IPS-18a (cell line): ENCODE measurements around the gene TCF7L2.

Source experiments
- H3K27ac ChIP-seq: one replicate; pipeline ENCODE4 v1.5.1; 2013; ENCODE audit warnings: low read length
- H3K27me3 ChIP-seq: one replicate; pipeline ENCODE4 v1.6.1; 2013; ENCODE audit warnings: mild to moderate bottlenecking, low read length; ENCODE audit not compliant: control insufficient read depth, insufficient read depth
- H3K36me3 ChIP-seq: one replicate; pipeline ENCODE4 v1.6.1; 2013; ENCODE audit warnings: low read depth, low read length; ENCODE audit not compliant: control insufficient read depth
- H3K4me1 ChIP-seq: one replicate; pipeline ENCODE4 v1.6.1; 2013; ENCODE audit warnings: low read depth, low read length; ENCODE audit not compliant: control insufficient read depth
- H3K4me3 ChIP-seq: one replicate; pipeline ENCODE4 v1.5.1; 2013; ENCODE audit warnings: low read length
- H3K9ac ChIP-seq: one replicate; pipeline ENCODE4 v1.6.1; 2013; ENCODE audit warnings: mild to moderate bottlenecking, low read length, moderate library complexity
- H3K9me3 ChIP-seq: one replicate; pipeline ENCODE4 v1.6.1; 2013; ENCODE audit warnings: low read depth, low read length; ENCODE audit not compliant: control insufficient read depth

Gene TCF7L2

DNA sequence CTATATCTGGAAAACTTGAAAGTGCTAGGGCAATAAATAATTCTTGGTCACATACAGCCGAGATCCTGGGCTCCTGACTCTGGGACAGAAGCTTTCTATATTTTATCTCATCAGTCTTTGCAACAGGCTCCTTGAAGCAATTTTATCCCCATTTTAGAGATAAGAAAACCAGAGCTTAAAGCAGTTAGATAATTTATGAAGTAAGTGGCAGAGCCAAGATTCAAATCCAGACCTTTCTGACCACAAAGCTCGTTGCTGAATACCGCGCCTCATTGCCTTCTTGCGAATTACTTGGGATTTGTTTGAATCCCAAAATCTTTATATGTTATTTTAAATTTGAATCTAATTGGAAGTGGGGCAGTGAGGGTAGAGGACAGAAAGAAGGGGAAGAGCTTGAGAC lies 106.0 kb downstream of the TCF7L2 start:
- H3K27me3 ChIP-seq: no peaks in the 10 kb centered on the region
- H3K4me1 ChIP-seq: peaks cover 82% of the 10 kb centered on the region
- no peaks in the 10 kb centered on the region for H3K9me3 ChIP-seq
- H3K36me3 ChIP-seq: no peaks in the 10 kb centered on the region
- H3K27ac ChIP-seq: no peak overlapping the region
- no peak overlapping the region for H3K4me3 ChIP-seq
- no peak overlapping the region for H3K9ac ChIP-seq

DNA sequence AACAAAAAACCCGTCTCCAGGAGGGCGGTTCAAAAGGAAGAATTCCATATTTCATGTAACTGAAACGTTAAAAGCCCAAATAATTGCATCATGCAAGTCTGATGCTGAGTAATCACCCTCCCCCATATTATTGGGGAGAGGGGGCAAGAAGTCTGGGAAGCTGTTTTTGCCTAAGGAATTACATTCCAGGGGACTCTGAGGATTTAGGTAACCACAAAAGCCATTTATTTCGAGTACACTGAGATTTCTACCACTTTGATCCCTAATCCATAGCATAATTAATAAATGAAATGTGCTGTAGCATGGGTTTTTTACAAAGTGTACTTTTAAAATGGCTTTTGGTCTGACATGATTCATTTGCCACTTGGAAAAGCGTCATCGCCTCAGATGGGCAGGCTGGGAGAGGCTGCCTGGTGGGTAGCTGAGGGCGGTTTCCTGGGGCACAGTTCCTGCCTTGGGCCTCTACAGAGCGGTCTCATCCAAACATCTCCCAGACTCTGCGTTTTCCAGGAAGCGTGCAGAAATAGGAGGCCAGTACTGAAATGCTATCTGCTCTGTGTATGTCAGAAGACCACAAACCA lies 106.5 kb downstream of the TCF7L2 start:
- Histone ChIP-seq H3K4me3 (no peak overlapping the region), H3K27ac (no peak overlapping the region), H3K4me1 (peaks cover 85% of the 10 kb centered on the region), H3K36me3 (peaks cover under 1% of the 10 kb centered on the region), H3K9me3 (no peaks in the 10 kb centered on the region), H3K9ac (no peak overlapping the region), H3K27me3 (no peaks in the 10 kb centered on the region)

DNA sequence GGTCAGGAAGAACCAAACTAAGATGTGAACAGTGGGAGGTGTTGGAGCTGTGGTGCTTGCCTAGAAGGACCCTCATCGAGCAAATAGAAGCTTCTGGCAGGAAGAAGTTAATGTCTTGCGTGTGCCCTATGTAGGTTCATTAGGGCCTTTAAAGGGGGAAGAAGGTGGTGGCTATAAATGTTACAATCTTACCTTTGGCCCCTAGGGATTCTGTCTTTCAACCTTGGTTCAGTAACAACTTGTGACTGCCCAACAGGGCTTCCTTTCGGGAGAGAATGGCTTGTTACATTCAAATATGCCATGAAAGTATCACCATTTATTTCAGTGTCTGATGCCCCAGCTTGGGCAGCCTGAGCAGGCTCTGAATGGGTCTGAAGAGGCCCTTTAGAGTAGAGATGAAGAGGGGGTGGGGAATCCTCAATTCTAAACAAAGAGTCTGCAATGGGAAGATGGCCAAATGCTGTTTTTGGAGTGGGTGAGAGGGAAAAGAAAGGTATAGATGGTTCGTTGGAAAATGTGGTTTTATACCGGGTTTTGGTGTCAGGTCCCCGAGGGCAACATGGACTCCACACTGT lies 108.0 kb downstream of the TCF7L2 start:
- Histone ChIP-seq H3K4me1 (peaks cover 85% of the 10 kb centered on the region), H3K27me3 (no peaks in the 10 kb centered on the region), H3K36me3 (peaks cover 4% of the 10 kb centered on the region), H3K4me3 (peak overlapping the region; percentile 26), H3K9me3 (no peaks in the 10 kb centered on the region), H3K9ac (peak overlapping the region; percentile 38), H3K27ac (peak overlapping the region; percentile 47)

DNA sequence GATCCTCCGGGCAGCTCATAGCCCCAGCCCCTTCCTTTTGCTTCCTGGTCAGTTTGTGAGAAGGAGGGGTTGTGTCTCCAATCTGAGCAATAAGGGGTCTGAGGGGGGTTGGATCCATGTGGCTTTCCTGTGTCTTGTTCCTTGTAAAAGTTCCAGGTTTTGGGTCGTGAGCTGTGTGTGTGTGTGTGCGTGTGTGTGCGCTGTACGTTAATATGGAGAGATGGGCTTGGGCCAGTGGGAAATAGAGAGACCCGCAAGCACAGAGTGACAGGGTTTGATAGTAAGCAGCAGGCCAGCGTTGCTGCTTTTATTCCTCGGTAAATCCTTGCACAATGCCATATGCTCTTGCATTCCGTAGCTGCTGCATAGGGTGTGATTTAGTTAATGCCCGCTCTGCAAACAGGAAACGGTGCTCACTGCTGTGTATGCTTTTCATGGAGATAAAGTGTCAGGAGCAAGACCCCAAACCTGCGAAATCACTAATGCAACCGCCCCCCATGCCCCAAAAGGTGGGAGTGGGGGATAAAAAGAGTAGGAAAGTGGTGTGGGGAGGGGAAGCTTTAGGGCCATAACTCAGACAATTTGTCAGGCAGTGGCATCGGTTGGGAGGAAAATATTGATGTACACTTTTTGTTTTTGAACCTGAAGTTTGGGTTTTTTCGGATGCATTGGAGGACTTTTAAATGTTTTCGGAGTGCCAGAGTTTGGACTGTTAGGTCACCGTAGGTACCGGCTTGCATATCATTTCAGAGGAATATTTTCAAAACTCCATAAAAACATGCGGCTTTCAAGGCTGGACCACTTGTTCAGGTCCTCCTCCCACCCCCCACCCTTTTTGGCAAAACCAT lies 108.7 kb downstream of the TCF7L2 start:
- Histone ChIP-seq H3K9me3 (no peaks in the 10 kb centered on the region), H3K4me1 (peaks cover 85% of the 10 kb centered on the region), H3K4me3 (peak overlapping the region; percentile 26), H3K36me3 (peaks cover 4% of the 10 kb centered on the region), H3K27me3 (no peaks in the 10 kb centered on the region), H3K9ac (peak overlapping the region; percentile 38), H3K27ac (peak overlapping the region; percentile 47)

DNA sequence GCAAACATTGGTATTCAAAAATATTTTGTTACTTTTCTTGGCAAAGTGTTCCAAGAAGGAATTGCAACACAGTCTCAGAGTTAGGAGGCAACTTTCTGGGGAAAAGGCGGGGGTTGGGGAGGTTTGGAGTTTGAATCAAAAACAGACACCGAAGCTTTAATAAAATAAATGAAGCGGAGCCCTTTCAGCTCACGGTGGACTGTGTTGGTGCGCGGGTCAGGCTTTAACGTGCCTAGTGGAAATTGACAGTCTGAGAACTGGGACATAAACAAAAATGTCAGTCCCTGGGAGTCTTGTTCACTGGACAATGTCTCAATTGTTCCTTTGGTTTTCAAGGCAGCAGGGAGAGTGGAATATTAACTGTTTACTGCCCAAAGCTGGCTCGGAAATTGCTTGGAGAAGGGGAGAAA lies 109.3 kb downstream of the TCF7L2 start:
- Histone ChIP-seq H3K4me1 (peaks cover 84% of the 10 kb centered on the region), H3K36me3 (peaks cover 4% of the 10 kb centered on the region), H3K9me3 (no peaks in the 10 kb centered on the region), H3K4me3 (peak overlapping the region; percentile 14), H3K27ac (no peak overlapping the region), H3K27me3 (no peaks in the 10 kb centered on the region), H3K9ac (no peak overlapping the region)

DNA sequence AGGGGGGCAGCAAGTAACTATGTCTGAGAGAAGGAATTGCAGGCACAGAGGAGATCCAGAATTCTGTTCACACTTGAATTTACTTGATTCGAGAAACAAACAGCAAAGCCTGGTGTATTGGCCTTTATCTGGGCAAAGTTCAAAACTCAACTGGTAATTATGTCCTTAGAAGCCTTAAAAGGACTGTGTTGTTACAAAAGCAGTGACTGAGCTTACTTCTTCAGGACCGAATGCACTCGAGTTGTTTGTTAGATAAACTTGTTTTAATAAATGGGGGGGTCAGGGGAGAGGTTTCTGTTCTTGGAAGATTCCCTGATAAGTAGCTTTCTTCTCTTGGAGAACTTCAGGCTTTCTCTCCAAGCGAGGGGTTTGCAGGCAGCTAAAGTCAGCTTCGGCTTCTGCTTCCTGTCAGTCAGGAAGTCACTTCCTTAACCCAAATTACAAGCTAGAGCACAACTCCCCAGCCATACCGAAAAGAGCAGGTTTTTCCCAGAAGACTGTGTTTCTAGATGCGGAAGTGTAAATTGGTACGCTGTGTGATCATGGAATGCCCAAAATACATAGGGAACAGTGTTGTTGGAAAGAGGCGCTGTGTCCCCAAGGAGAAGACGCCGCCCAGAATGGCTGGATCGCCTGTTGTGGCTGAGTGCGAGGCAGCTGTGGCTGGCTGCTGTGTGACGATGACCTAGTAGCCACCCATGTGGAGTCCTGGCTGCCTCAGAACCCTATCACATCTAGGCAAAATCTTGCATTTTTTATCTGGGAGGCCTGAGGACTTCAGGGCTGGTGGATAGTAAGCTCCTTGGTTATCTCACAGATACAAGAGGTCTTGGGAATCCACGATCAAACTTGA lies 110.4 kb downstream of the TCF7L2 start:
- H3K9ac ChIP-seq: no peak overlapping the region
- H3K4me3 ChIP-seq: no peak overlapping the region
- no peaks in the 10 kb centered on the region for H3K9me3 ChIP-seq
- H3K27me3 ChIP-seq: no peaks in the 10 kb centered on the region
- H3K36me3 ChIP-seq: peaks cover 4% of the 10 kb centered on the region
- H3K27ac ChIP-seq: no peak overlapping the region
- H3K4me1 ChIP-seq: peaks cover 77% of the 10 kb centered on the region

DNA sequence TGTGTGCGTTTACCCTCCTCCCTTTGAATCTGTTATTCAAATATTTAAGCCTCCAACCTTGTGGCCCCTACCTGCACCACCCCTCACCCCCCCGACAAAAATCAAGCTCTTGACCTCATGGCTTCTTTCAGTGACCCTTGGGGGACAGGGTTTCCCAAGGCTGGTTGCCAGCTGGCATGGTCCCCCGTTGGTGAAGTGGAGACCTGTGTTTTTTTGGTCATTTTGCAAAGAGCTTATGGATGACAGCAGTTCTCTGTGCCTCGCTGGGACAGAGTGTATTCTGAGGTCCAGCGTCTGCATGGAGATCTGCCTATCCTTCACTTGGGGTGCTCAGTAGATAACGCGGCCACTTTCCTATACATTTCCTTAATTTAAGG lies 111.0 kb downstream of the TCF7L2 start:
- Histone ChIP-seq H3K4me1 (peaks cover 73% of the 10 kb centered on the region), H3K9me3 (no peaks in the 10 kb centered on the region), H3K9ac (no peak overlapping the region), H3K27me3 (no peaks in the 10 kb centered on the region), H3K27ac (no peak overlapping the region), H3K36me3 (peaks cover 4% of the 10 kb centered on the region), H3K4me3 (no peak overlapping the region)

DNA sequence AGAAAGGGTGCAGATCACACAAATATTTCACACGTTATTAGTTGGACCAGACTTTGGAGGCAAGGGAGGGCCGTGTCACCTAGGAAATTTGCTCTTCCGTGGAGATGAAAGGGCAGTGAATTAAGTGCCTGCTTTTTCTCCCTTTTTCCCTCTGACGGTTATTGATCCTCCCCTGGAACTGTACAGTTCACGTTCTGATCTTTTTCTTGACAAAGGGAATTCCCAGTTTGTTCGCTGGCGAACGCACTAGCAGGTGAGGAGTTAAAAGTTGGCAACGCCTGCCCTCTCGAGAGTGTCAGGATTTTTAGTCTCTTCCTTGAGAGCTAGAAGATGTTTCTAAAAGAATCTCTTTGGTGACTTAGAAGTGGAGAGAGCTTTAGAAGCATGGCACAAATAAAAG lies 111.5 kb downstream of the TCF7L2 start:
- Histone ChIP-seq H3K9ac (no peak overlapping the region), H3K9me3 (no peaks in the 10 kb centered on the region), H3K27ac (no peak overlapping the region), H3K4me1 (peaks cover 68% of the 10 kb centered on the region), H3K27me3 (no peaks in the 10 kb centered on the region), H3K36me3 (peaks cover 5% of the 10 kb centered on the region), H3K4me3 (no peak overlapping the region)

DNA sequence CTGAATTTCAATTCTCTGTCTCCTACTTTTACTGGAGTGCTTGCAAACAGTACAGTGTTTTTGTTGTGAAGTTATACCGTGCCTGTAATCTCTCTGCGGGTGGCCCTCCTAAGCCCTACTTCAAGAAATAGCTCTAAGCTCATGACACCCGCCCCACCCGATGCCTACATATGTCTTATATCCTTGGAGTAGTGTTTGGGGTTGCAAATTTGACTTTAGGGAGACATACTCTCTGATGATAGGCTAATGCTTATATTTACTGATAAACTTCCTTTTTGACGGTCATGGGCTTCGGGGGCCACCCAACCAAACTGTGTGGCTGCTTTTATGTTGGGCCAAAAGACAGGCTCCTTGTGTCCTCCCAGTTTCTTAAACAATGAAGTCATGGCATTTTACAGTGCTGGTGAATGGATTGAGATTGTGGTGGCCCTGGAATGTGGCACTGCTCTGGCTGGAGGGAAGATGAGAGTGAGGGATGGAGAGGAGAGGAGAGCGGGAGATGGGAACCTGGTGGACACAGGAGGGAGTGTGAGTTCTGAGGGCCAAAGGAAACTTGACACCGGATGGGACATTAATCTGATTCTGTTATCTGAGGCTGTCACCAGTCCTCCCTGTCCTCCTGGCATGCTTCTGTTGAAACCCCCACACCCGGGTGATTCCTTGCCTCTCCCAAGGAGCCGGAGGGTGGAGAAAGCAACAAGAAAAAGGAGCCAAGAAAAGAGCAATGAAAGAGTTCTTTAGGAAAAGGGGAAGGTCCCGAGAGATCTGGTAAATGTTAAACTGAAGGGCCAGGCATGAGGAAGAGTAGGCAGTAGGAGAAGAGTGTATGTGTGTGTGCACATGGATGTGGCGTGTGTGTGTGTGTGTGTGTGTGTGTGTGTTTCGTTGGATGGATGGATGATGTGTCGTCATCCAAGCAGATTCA lies 113.3 kb downstream of the TCF7L2 start:
- Histone ChIP-seq H3K9ac (no peak overlapping the region), H3K9me3 (no peaks in the 10 kb centered on the region), H3K27ac (no peak overlapping the region), H3K4me3 (no peak overlapping the region), H3K36me3 (peaks cover 9% of the 10 kb centered on the region), H3K4me1 (peaks cover 52% of the 10 kb centered on the region), H3K27me3 (no peaks in the 10 kb centered on the region)

DNA sequence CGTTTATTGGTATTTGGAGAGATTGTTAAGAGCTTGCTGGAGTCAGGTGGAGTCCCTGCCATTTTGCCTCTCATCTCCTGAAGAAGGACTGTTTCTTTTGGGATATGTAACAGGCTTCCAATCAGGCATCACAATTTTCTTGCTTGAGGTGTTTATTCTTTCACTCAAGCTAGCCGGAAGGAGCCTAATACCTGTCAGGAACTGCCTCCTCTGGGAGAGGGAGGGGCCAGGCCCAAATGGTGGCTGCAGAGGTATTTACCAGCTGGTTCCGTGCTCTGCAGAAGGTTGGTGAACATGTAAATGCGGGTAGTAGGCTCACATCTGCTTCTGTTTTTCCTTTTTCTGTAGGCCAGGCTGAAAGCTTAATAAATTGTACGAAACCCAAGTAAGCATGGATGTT lies 114.0 kb downstream of the TCF7L2 start:
- no peak overlapping the region for H3K27ac ChIP-seq
- H3K9me3 ChIP-seq: no peaks in the 10 kb centered on the region
- no peak overlapping the region for H3K4me3 ChIP-seq
- no peaks in the 10 kb centered on the region for H3K27me3 ChIP-seq
- H3K4me1 ChIP-seq: peaks cover 45% of the 10 kb centered on the region
- peaks cover 9% of the 10 kb centered on the region for H3K36me3 ChIP-seq
- H3K9ac ChIP-seq: no peak overlapping the region
